ENCODE measurements around the gene PLIN4. TPM values are rescaled to one million over a fixed set of nuclear protein-coding genes. Genes with fewer than 3 reads are reported as not detected.

The PLIN4 gene
- total RNA-seq, 1 donor from 2014 or later: not detected

DNA sequence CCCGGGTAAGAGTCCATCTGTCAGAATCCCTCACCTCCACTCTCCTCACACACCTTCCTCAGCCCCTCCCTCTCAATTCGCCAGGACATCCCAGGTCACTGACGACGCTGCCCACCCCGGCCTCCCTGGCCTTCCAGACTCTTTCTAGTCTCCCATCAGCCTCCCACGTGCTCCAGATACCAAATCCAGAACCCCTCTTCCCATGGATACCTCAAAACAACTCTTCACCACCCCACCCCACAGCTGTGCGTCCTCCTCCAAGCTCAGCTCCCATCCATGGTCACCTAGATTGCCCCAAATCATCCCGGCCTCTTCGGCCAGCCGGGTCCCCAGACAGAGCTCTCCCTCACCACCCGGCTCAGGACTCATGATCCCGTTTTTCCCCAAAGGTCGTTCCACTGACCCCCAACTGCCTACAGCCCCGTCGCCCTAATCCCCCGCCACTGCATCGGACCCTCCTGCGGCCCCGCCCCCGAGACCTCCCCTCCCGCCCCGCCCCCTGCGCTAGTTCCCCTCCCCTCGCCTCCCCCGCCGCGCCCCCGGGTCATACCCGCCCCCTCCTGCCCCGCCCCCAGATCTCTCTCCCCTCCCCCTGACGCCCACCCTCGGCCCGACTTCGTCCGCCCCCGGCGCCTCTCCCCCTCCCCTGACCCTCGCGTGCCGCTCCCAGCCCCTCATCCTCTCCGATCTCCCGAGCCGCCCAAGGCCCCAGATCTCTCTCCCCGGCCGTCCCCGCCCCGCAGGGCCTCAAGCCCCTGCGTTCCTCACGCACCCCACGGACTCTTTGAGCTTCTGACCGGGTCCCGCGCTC lies 61.2 kb downstream of the PLIN4 start:
- Mint-ChIP-seq H3K4me3 (peak overlapping the region; percentile 87), H3K36me3 (ENCODE audit: low read depth) (no peaks in the 10 kb centered on the region), H3K27ac (peak overlapping the region; percentile 64), H3K9me3 (no peaks in the 10 kb centered on the region), H3K4me1 (ENCODE audit: low read depth) (peaks cover 11% of the 10 kb centered on the region), H3K27me3 (ENCODE audit: insufficient read depth) (peaks cover 2% of the 10 kb centered on the region)
- DNase-seq (ENCODE audit: low spot score): no peak
- intact Hi-C loops (cut with micrococcal nuclease): loop anchor here (1.0 to 2.0 kb wide), 5 partner anchors 14 to 210 kb away; partner anchors contain the start of genes CHAF1A, MPND and YJU2

DNA sequence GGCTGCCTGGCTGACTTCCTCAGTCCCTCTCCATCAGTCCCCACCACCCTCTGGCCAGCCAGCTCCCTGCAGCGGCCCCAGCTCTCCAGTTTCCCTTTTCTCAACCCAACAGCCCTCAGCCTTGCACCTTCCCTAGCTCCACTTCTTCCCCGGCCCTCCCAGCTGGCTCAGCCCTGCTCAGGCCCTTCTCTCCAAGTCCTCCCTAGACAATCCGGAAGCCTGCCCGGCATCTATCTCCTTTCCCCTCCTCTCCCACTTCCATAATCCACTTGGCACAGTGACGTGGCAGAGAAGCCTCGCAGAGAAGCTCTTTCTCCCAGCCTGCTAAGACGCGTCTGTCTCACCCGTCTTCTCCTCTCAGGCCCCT lies 61.8 kb downstream of the PLIN4 start:
- Mint-ChIP-seq H3K36me3 (ENCODE audit: low read depth) (no peaks in the 10 kb centered on the region), H3K9me3 (no peaks in the 10 kb centered on the region), H3K4me1 (ENCODE audit: low read depth) (peaks cover 11% of the 10 kb centered on the region), H3K27me3 (ENCODE audit: insufficient read depth) (peaks cover 2% of the 10 kb centered on the region), H3K27ac (peak overlapping the region; percentile 64), H3K4me3 (peak overlapping the region; percentile 87)
- no peak for DNase-seq (ENCODE audit: low spot score)
- intact Hi-C loops (cut with micrococcal nuclease): loop anchor here (2.0 kb wide), 1 partner anchor 114 kb away; the partner anchor contains the start of gene MPND

DNA sequence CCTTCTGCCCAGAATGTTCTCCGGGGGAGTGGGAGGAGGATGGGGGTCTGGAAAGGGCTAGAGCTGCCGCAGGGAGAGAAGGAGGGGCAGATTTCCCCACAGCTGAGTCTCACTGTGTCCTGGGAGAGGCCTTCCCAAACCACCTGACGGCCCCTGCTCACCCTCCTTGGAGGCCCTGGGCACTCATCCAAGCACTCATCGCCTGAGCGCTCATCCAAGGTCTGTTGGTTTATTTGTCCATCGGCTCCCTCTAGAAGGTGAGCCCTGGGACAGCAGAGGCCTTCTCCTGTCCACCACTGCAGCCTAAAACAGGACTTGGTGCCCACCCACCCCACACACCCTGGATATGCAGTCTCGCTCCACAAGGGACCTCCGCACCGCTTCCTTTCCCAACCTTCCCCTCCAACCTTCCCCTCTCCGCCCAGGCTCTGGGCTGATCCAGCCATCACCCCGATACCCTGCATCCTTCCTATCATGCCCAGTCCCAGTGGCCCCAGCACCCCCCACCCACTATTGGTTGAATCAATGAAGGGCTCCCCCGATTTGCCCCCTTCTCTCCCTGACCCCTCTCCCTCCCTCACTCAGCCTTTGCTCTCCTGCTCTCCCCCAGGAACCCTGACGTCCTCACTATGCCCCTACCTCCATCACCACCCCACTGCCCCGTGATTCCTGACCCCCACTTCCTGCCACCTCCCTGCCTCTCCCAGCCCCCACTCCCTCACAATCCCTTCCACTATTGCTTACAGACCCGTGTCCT lies 62.4 kb downstream of the PLIN4 start:
- Mint-ChIP-seq H3K27ac (peak overlapping the region; percentile 64), H3K27me3 (ENCODE audit: insufficient read depth) (peaks cover 2% of the 10 kb centered on the region), H3K36me3 (ENCODE audit: low read depth) (no peaks in the 10 kb centered on the region), H3K9me3 (no peaks in the 10 kb centered on the region), H3K4me3 (peak overlapping the region; percentile 87), H3K4me1 (ENCODE audit: low read depth) (peaks cover 11% of the 10 kb centered on the region)
- intact Hi-C loops (cut with micrococcal nuclease): loop anchor here (2.0 kb wide), 1 partner anchor 113 kb away; the partner anchor contains the start of gene MPND
- DNase-seq (ENCODE audit: low spot score): no peak

DNA sequence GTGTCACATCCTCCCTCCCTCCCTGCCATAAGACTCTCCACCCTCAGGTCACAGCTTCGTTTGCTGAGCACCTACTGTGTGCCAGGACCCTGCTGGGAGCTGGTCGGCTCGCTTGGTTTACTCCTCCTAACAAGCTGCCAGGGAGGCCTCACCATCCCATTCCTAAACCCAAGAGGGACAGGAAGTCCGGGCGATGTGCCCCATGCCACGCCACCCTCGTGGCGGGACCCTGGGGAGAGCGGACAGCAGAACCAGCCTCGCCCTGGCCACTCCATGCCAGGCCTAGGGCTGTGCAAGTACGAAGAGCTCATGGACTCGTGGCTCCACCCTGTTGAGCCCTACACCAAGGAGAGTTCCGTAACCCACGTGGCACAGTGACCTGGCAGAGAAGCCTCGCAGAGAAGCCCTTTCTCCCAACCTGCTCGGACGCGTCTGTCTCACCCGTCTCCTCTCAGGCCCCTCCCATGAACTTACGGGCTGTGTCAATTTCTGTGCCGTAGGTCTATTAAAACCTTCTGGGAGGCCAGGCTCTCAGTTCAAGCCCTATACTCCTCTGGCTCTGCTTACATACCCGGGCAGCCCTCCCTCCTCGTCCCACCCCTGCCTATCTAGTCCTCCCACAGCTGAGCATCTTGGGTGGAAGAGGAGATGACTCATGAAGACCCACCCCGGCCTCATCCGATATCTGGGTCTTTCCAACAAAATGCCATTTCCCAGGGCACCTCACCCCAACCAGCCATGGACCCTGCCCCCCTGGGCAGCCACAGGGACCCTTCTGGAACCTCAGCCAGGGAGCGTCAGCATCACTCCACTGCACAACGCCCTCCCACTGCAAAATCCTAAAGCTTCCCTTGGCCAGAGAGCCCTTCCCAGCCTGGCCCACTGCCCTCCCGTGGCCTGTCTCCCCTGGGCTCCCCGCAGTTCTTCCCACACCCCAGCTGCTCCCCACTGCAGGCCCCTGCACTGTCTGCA lies 63.3 kb downstream of the PLIN4 start:
- Mint-ChIP-seq H3K27me3 (ENCODE audit: insufficient read depth) (peaks cover 2% of the 10 kb centered on the region), H3K9me3 (no peaks in the 10 kb centered on the region), H3K27ac (no peak overlapping the region), H3K4me3 (peak overlapping the region; percentile 54), H3K36me3 (ENCODE audit: low read depth) (peaks cover 4% of the 10 kb centered on the region), H3K4me1 (ENCODE audit: low read depth) (peaks cover 11% of the 10 kb centered on the region)
- intact Hi-C loops (cut with micrococcal nuclease): no loop called here
- DNase-seq (ENCODE audit: low spot score): no peak

DNA sequence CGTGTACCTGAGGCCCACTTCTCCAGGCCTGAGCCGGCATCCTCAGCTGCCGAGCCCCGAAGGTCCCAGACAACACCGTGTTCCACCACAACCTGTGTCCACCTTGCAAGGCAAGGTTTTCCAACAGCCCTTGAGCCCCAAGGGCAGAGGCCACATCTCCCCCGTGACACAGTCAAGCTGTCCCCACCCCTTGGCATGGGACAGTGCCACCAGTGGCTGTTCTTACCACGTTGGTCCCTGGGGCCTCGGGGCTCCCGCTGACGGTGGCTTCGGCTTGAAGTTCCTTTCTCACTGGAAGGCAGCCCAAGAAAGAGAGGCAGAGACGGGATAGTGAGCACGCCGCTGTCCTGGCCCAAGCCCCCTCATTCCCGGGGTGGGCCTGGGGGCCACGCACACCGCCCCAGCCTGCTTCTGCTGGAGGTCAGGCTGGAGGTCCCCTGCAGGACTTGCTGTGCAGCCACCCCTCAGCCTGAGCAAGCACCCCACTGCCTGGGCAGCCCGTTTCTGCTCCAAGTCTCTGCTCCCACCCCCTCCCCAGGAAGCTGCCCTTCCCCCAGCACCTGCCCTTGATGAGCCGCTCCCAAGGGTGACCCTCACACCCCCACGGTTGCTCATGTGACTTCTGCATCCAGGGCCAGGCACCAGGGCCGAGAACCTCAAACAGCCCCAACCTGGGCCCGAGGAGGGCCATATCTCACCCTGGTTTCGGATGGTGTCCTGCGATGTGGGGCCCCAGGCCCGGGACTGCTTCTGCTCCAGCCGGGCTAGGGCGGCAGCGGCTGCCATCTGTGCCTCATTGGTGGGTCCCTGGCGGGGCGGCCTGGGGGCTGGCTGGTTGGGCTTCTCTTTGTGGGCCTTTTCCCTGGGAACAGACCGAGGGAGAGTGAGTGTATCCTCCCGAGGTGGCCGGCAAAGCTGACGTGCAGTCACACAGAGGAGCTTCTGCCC lies 64.8 kb downstream of the PLIN4 start:
- Mint-ChIP-seq H3K27ac (no peak overlapping the region), H3K36me3 (ENCODE audit: low read depth) (peaks cover 12% of the 10 kb centered on the region), H3K4me1 (ENCODE audit: low read depth) (peaks cover 11% of the 10 kb centered on the region), H3K4me3 (no peak overlapping the region), H3K27me3 (ENCODE audit: insufficient read depth) (peaks cover 2% of the 10 kb centered on the region), H3K9me3 (no peaks in the 10 kb centered on the region)
- no peak for DNase-seq (ENCODE audit: low spot score)
- intact Hi-C loops (cut with micrococcal nuclease): no loop called here

DNA sequence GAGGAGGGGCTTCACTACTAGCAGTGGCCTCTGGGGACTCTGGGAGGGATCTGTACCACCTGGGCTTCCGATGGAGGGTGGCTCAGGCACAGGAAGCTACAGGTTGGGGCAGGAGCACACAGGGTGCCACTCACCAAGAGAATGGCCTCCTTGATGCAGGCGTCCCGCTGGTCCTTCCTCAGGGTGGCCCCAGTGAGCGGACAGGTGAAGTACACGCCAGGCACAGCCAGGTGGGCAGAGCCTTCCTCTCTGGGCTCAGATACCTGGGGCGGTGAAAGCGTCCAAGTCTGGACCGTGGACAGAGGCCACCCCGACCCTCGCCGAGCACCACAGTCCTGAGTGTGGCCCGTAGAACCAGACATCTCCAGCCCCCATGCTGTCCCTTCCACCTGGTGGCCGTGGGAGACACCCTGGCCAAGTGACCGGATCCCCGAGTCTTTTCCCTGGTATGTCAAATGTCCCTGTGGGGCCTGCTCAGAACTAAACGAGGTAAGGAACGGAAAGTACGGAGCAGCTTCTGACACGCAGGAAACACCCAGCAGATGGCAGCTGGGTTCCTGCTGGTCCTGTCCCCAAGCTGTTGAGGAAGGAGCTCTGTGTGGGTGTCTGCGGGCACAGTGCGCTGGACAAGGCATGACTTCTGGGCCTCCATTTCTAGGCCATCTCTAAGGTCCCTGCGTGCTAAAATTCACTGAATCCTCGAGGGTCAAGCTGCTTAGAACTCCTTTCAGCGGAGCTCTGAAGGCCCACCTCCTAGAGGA lies 65.9 kb downstream of the PLIN4 start:
- peaks cover 11% of the 10 kb centered on the region for H3K4me1 Mint-ChIP-seq (ENCODE audit: low read depth)
- H3K9me3 Mint-ChIP-seq: no peaks in the 10 kb centered on the region
- no peak for DNase-seq (ENCODE audit: low spot score)
- H3K4me3 Mint-ChIP-seq: no peak overlapping the region
- H3K27me3 Mint-ChIP-seq (ENCODE audit: insufficient read depth): no peaks in the 10 kb centered on the region
- intact Hi-C loops (cut with micrococcal nuclease): no loop called here
- H3K36me3 Mint-ChIP-seq (ENCODE audit: low read depth): peaks cover 15% of the 10 kb centered on the region
- no peak overlapping the region for H3K27ac Mint-ChIP-seq

Other genes with a start within 250 kb of the PLIN4 start
- not detected in 2 replicates for gene SHD, start 239.2 kb downstream of the PLIN4 start, total RNA-seq
- gene TMIGD2, start 216.1 kb downstream of the PLIN4 start, total RNA-seq: 11.0 and 13.2 TPM in 2 replicates
- 39.1 and 46.5 TPM in 2 replicates for gene FSD1, start 213.9 kb downstream of the PLIN4 start, total RNA-seq
- 12.9 and 15.0 TPM in 2 replicates for gene STAP2, start 179.7 kb downstream of the PLIN4 start, total RNA-seq
- 15.7 and 19.3 TPM in 2 replicates for gene MPND, start 174.9 kb downstream of the PLIN4 start, total RNA-seq
- 50.3 and 54.2 TPM in 2 replicates for gene SH3GL1, start 117.9 kb downstream of the PLIN4 start, total RNA-seq
- 106 and 107 TPM in 2 replicates for gene CHAF1A, start 115.8 kb downstream of the PLIN4 start, total RNA-seq
- 49.5 and 51.0 TPM in 2 replicates for gene UBXN6, start 60.7 kb downstream of the PLIN4 start, total RNA-seq
- 66.4 and 70.0 TPM in 2 replicates for gene HDGFL2, start 46.2 kb downstream of the PLIN4 start, total RNA-seq
- gene PLIN5, start 16.7 kb upstream of the PLIN4 start, total RNA-seq: not detected in 2 replicates
- 0.27 and 0.39 TPM in 2 replicates for gene LRG1, start 21.6 kb upstream of the PLIN4 start, total RNA-seq
- not detected in 2 replicates for gene SEMA6B, start 41.2 kb upstream of the PLIN4 start, total RNA-seq
- 13.2 and 13.7 TPM in 2 replicates for gene TNFAIP8L1, start 121.0 kb upstream of the PLIN4 start, total RNA-seq
- 97.1 and 98.0 TPM in 2 replicates for gene MYDGF, start 151.9 kb upstream of the PLIN4 start, total RNA-seq
- 93.6 and 95.8 TPM in 2 replicates for gene DPP9, start 205.4 kb upstream of the PLIN4 start, total RNA-seq

Measured in activated T-helper 1 cell treated with anti-CD3 and anti-CD28 coated beads, Interleukin-12 subunit alpha, Interleukin-12 subunit beta, Interleukin-2, Interleukin-4 antibody, amounts not matched to agents 30 ng/mL and 10 ng/mL and 1 ng/mL, durations not matched to agents 14 hours and 24 hours and 36 hours (primary cell).